ENCODE results near the gene PLCD4.

Gene PLCD4

GRCh38 chr2:218607436-218608115 is at the start of gene PLCD4:
PLCD4 (plus strand) TSS chr2:218607899; CDS start chr2:218615740, 7,841 bp downstream.
- no peak for DNase-seq (ENCODE audit: low spot score)

DNA sequence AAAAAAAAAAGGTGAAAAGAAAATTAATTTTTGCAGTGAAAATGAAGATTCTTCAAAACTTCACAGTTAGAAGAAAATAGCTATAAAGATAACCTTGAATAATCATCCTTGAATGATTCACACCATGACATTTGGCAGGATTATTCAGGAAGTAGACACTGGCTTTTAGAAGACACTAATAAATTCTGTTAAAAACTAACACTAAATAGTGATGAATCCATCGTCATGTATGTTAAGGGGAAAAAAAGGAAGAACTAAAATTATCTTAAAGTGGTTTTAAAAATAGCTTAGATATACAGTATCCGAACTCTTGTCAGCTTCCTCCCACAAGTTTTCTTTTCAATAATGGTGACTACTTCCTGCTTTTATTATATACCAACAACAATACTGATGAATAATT is 49.8 kb upstream of the PLCD4 start:
- peak; percentile 44 for DNase-seq (ENCODE audit: low spot score)

DNA sequence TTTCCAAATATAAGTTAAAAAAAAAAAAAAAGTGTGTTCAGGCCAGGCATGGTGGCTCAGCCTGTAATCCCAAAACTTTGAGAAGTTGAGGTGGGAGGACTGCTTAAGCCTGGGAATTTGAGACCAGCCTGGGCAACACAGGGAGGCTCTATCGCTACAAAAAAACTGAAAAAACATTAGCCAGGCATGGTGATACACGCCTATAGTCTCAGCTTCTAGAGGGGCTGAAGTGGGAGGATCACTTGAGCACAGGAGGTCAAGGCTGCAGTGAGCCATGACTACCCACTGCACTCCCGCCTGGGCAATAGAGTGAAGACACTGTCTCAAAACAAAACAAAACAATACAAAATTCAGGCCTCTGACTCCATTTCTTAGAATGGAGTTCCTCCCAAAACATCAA is 48.7 kb upstream of the PLCD4 start:
- DNase-seq (ENCODE audit: low spot score), result no peak

- no peak for DNase-seq (ENCODE audit: low spot score)
Measured at GRCh38 chr2:218564056-218564455, 43.6 kb upstream of the PLCD4 start.

- no peak for DNase-seq (ENCODE audit: low spot score)
Measured at GRCh38 chr2:218566296-218566695, 41.4 kb upstream of the PLCD4 start.

- no peak for DNase-seq (ENCODE audit: low spot score)
Measured at GRCh38 chr2:218567797-218568189, 39.9 kb upstream of the PLCD4 start.

GRCh38 chr2:218568190-218569037 is 39.3 kb upstream of the PLCD4 start, which contains the start of the genes CNOT9 and USP37:
CNOT9 (plus strand) TSS chr2:218568839; CDS start chr2:218568955, 116 bp downstream.
USP37 (minus strand) TSS chr2:218568351; CDS start chr2:218558653, 9,698 bp downstream.
- peak; percentile 97 for DNase-seq (ENCODE audit: low spot score)

DNA sequence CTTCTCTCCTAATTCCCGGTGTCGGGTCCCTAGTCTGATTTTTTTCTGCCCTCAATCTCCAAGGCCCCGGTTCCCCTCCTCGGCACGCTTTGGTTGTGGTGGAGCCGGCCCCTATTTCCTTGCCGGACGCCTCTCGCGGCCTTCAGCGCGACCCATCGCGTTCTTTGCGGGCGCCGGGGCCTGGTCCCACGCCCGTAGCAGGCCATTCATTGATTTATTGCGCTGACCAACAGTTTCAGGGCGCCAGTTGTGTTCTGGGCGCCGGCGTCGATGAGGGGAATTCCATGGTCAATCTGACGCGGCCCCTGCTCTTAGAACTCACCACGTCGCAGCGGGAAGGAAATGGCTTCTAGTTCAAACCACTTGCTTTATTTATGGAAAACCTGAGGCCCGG is 38.7 kb upstream of the PLCD4 start:
- peak; percentile 51 for DNase-seq (ENCODE audit: low spot score)

GRCh38 chr2:218569661-218570500 is 37.8 kb upstream of the PLCD4 start:
- DNase-seq (ENCODE audit: low spot score), result peak; percentile 51

DNA sequence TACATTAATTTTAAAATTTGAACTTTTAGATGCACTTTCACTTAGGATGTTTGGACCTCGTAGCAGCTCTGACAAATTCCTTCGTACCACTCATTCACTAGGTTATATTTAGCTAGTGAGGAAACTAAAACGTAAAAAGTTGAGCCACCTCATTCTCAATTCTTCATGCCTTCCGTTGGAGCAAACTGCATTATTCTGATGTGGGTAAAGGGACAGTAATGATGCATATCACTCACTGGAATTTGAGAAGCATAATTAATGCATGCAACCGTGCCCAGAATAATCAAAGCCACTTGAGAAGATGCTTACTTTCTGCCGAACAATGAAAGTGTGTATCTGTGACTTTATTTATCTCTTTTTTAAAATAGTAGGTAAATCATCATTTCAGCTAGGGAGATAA is 36.8 kb upstream of the PLCD4 start:
- peak; percentile 74 for DNase-seq (ENCODE audit: low spot score)

- no peak for DNase-seq (ENCODE audit: low spot score)
Measured at GRCh38 chr2:218576854-218577253, 30.8 kb upstream of the PLCD4 start.

DNA sequence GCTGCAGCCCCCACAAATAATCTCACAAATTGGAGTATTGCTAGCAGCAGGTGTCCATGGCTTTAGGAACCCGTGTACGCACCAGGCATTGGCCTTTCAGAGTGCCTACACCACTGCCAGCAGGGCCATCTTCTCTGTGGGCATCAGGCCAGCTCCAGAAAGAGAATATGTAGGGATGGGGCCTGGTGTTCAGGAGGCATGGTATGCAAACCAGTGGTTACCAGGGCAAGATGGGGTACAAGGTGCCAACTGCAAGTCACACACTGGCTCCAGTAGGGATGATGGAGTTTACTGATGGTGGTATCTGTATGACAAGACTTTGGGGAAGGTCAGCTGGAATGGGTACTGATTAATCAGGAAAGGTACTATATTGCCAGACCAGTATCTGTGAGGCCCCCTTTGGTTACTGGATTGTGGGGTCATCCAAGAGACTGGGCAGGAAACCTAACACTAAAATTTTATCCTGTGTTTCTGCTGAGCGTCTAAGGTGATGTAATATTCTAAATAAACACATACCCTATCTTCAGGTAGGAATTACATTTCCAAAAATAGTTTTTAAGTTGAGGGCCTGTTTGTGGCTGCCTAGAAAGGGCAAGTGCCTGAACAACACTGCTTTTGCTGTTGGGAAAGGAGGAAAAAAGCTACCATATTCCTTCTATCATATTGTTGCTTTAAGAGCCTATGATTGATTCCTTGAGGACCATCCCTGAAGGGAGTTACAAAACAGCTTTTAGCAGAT is 30.0 kb upstream of the PLCD4 start:
- DNase-seq (ENCODE audit: low spot score), result no peak

DNA sequence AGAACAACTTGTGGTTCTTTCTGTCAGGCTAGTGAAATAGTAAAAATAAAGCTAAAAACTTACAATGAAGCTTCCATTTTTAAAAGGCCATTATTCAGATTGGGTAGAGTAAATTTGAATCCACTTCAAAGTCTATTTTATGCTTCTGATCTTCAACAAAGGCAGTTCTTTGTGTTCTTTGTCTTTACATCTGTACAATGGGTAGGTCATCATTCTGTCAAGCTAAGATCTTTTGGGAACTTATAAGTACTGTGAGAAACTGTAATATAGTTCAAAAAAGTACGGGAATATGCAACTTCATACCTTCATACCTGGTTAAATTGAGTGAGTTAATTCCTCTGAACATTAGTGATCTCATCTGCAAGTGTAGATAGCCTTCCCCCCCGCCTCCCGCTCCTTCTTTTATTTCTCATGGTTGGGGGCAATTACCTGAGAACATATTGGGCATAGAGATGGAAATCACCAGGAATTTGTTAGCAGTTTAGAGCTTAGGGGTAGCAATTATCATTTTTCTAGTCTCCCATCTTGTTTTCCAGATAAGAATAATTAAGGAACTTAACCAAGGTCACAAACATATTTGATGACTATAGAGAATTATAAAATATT is 29.3 kb upstream of the PLCD4 start:
- DNase-seq (ENCODE audit: low spot score), result no peak

DNA sequence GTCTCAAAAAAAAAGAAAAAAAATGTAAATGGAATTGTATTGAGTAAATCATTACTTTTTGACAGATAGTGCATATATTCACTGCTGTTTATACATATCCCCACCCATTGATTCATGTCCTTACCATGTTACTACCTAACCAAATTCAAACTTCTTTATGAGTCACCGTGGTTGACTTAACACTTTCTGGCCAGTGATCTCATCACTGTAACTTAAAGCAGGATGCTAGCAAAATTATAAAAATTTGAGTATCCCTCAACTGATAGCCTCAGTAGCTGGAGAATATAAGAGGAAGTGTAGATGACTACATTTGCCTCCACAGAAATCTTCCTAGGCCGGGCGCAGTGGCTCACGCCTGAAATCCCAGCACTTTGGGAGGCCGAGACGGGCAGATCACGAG is 25.6 kb upstream of the PLCD4 start:
- DNase-seq (ENCODE audit: low spot score), result peak; percentile 61

- DNase-seq (ENCODE audit: low spot score), result no peak
Measured at GRCh38 chr2:218583983-218584850, 23.5 kb upstream of the PLCD4 start.

GRCh38 chr2:218585541-218585940 is 22.2 kb upstream of the PLCD4 start:
- DNase-seq (ENCODE audit: low spot score), result no peak

DNA sequence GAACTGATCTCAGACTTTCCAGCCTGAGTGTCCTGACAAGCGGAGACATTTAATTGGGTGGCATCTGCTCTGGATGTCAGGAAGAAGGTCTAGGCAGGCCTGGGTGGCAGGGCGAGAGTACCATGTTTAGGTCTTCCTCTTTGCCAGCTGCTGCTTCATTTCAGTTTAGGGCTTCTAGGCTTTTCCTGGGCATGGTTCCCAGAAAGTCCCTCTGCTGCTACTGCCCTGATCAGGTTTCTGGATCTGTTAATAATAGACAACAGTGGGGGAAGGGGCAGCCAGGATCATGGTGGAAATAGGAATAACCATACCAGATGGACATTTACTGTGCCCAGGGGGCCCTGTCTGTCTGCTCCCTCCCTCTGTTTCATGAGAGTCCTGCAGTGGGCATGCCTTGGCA is 2.3 kb upstream of the PLCD4 start:
- no peak for DNase-seq (ENCODE audit: low spot score)

GRCh38 chr2:218615868-218616315 is 8.2 kb downstream of the PLCD4 start:
- DNase-seq (ENCODE audit: low spot score), result no peak

GRCh38 chr2:218618102-218618860 is 10.6 kb downstream of the PLCD4 start:
- DNase-seq (ENCODE audit: low spot score), result no peak
